Psoas muscle (tissue), 8 donors: ENCODE data around the gene SH3GL3. TPM values are rescaled to one million over a fixed set of nuclear protein-coding genes. Genes with fewer than 3 reads are reported as not detected.

Source experiments
- ATAC-seq, 4 donors: fragments of 200-7000 bp; cut with Tn5 transposase; one replicate each; pipeline ENCODE4 v1.9.1; 2020; ENCODE audit warnings: moderate library complexity in 3 of 4, mild to moderate bottlenecking in 2 of 4
- DNase-seq, 2 donors: peaks; one replicate each; pipeline ENCODE4 v3.0.0-alpha.2; 2020
- H3K27ac ChIP-seq: fragments of 200-600 bp; one replicate; pipeline ENCODE4 v1.8.0; 2022
- H3K27me3 ChIP-seq, 3 donors: fragments of 200-600 bp in 1 of 3; one replicate each; pipeline versions ENCODE4 v1.6.1 to v1.8.0; 2013 to 2022; ENCODE audit warnings: low read length in 2 of 3, mild to moderate bottlenecking in 2 of 3, moderate library complexity in 1 of 3; ENCODE audit not compliant: insufficient read depth in 3 of 3
- H3K36me3 ChIP-seq, 2 donors: fragments of 200-600 bp in 1 of 2; one replicate each; pipeline versions ENCODE4 v1.6.1 to v1.8.0; 2013 to 2022; ENCODE audit warnings: low read depth in 1 of 2, mild to moderate bottlenecking in 1 of 2, moderate library complexity in 1 of 2; ENCODE audit not compliant: insufficient read depth in 1 of 2
- H3K4me1 ChIP-seq: fragments of 200-600 bp; one replicate; pipeline ENCODE4 v1.8.0; 2022
- H3K4me3 ChIP-seq: fragments of 200-600 bp; one replicate; pipeline ENCODE4 v1.8.0; 2022; ENCODE audit warnings: mild to moderate bottlenecking
- H3K9me3 ChIP-seq: fragments of 200-600 bp; one replicate; pipeline ENCODE4 v1.8.0; 2022
- WGBS, 3 donors: extraction: QIAGEN DNeasy Blood & Tissue Kit; methylation state at CpG; one replicate each; pipeline versions ENCODE4 v1.1.6 to v1.1.7; 2013; 5-methylcytosine and 5-hydroxymethylcytosine counted together
- intact Hi-C, 2 donors: fragments of 100-400 bp; cut with DNase I; formaldehyde crosslinking; loops; one replicate each; pipeline versions ENCODE4 v1.11.0 to v1.14.2; 2022
- long read RNA-seq, 2 donors: library from polyadenylated mRNA; unstranded; transcript quantifications; one replicate each; pipeline ENCODE4 v2.0.0, GENCODE V29; 2021
- polyA plus RNA-seq, 3 donors: library from polyadenylated mRNA; stranded (reverse); fragments of 200-250 nt; gene quantifications; one replicate each; pipeline ENCODE4 v1.2.3, GENCODE V29; 2013
- total RNA-seq, 4 donors: library from RNA; stranded (reverse); fragmentation: NEBNext Ultra II Directional in 2 of 4; extraction: Animal tissue kit (Norgen Biotek cat#: 25700) in 2 of 4; gene quantifications; one replicate each; pipeline versions ENCODE4 v1.2.1 to v1.2.4, GENCODE V29; 2021 to 2023
- TF ChIP-seq, protein P1 (sequence below): fragments of 200-600 bp; IDR thresholded peaks from one replicate; pipeline ENCODE4 v1.8.0; 2022; ENCODE audit warnings: antibody characterized with exemption
- donor health status: healthy with polysubstance abuse.
- donor health status: DM: no; HTN: no; CAD: no; lungs with moderate emphysema.
- donor health status: Bipolar disorder and iron deficiency.
- donor health status: healthy.
- donor health status: DM: yes; HTN: yes; CAD: no.
- donor health status: DM: no; HTN: no; CAD: no.
- donor health status: DM: no; HTN: no; CAD: no.
- donor health status: DM: yes; HTN: yes; CAD: no.

The SH3GL3 gene, protein sequence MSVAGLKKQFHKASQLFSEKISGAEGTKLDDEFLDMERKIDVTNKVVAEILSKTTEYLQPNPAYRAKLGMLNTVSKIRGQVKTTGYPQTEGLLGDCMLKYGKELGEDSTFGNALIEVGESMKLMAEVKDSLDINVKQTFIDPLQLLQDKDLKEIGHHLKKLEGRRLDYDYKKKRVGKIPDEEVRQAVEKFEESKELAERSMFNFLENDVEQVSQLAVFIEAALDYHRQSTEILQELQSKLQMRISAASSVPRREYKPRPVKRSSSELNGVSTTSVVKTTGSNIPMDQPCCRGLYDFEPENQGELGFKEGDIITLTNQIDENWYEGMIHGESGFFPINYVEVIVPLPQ
- total RNA-seq: not detected
- under 1 TPM in 1 of 3 donors, not detected in 2; 0.05 TPM for polyA plus RNA-seq
- long read RNA-seq, donor 1: 0 reads
- long read RNA-seq, donor 2: 0 reads

DNA sequence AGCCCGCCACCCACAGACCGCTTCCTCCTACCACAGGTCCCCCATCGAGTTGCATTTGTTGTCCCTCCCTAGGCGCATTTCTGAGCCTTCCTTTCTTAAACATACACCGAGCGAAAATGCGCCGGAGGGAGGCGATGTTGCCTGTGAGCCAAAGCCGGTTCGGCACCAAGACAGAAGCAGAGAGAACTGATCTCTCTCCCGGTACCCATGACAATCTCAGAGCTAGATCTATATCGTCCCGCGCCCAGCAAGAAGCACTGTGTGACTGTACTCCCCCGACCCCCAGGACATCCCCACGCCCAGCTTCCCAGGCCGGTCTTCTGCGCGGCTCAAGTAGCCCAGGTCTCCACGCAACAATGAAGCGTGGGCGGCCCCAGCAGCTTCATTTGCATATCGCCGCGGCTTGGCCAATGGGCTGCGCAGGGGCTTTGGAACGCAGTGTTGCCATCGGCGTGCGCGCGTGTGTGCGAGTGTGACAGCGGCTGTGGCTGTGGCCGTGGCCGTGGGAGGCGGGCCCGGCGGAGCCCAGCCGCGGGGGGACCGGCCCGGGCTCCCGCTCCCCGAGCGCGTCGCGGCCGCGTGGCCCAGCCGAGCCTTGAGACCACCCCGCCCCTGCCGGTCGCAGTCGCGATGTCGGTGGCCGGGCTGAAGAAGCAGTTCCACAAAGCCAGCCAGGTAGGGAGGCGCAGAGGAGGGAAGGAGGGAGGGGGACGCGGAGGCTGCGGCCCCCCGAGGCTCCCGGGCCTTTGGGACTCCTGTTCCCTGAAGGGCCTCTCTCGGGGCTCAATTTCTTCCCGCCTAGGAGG, at the start of gene SH3GL3:
Gene SH3GL3 (plus strand): TSS at position 438 of the 806 bp plus-strand sequence. CDS start 193 bp downstream, at position 631.
- Histone ChIP-seq H3K27me3 (peaks cover 0 to 29% (median 2%) of the 10 kb centered on the region in 3 donors), H3K36me3 (no peaks in the 10 kb centered on the region), H3K27ac (no peak within 1 kb of the TSS), H3K4me1 (no peaks in the 10 kb centered on the region), H3K4me3 (peak within 1 kb of the TSS; percentile 59), H3K9me3 (no peaks in the 10 kb centered on the region)
- DNase-seq (peak; percentile 79 to 84), ATAC-seq (peak; percentile 81 to 98 (median 93))
- TF ChIP-seq, protein P1, sequence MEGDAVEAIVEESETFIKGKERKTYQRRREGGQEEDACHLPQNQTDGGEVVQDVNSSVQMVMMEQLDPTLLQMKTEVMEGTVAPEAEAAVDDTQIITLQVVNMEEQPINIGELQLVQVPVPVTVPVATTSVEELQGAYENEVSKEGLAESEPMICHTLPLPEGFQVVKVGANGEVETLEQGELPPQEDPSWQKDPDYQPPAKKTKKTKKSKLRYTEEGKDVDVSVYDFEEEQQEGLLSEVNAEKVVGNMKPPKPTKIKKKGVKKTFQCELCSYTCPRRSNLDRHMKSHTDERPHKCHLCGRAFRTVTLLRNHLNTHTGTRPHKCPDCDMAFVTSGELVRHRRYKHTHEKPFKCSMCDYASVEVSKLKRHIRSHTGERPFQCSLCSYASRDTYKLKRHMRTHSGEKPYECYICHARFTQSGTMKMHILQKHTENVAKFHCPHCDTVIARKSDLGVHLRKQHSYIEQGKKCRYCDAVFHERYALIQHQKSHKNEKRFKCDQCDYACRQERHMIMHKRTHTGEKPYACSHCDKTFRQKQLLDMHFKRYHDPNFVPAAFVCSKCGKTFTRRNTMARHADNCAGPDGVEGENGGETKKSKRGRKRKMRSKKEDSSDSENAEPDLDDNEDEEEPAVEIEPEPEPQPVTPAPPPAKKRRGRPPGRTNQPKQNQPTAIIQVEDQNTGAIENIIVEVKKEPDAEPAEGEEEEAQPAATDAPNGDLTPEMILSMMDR: no peak
- 1% methylated on average over 61 to 68 of the region's 68 CpGs for WGBS, 3 donors
- intact Hi-C loops: no loop called here

DNA sequence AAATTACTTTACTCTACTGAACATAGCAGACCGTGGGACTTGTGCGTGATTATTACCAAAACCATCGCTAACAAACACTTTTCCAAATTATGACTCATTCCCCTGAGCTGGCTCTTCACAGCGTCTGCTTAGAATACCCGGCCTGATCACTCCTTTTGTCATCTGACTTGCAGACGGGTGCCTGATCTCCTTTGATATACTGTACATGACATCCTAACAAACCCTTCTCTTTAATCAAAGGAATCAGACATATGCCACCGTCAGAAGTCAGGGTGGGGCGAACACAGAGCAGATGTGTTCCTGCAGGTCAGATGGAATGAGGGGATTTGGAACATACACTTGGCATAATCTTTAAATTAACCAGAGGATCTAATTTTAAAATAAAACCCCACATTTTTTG, 48.5 kb upstream of the SH3GL3 start:
- intact Hi-C loops: no loop called here
- Histone ChIP-seq H3K4me1 (no peaks in the 10 kb centered on the region), H3K27me3 (peaks cover 0 to 6% (median 6%) of the 10 kb centered on the region in 3 donors)

GRCh38 chr15:83404121-83404520, 43.0 kb upstream of the SH3GL3 start:
- Histone ChIP-seq H3K4me1 (no peaks in the 10 kb centered on the region), H3K27me3 (peaks cover 0 to 6% (median 3%) of the 10 kb centered on the region in 3 donors), H3K9me3 (no peaks in the 10 kb centered on the region), H3K36me3 (no peaks in the 10 kb centered on the region), H3K4me3 (no peak overlapping the region), H3K27ac (no peak overlapping the region)
- DNase-seq: no peak
- no peak for ATAC-seq
- intact Hi-C loops: no loop called here
- 31 to 39% (median 33%) methylated on average over 3 of the region's 3 CpGs for WGBS, 3 donors
- TF ChIP-seq, protein P1: no peak

More for the DNA sequence above, 48.5 kb upstream of the SH3GL3 start:
- no peak for DNase-seq
- TF ChIP-seq, protein P1: no peak
- no peak overlapping the region for H3K27ac ChIP-seq
- no peak for ATAC-seq
- WGBS, 3 donors: 28 to 49% (median 35%) methylated on average over 8 of the region's 8 CpGs
- H3K9me3 ChIP-seq: no peaks in the 10 kb centered on the region
- H3K4me3 ChIP-seq: no peak overlapping the region
- no peaks in the 10 kb centered on the region for H3K36me3 ChIP-seq

GRCh38 chr15:83410532-83410931, 36.6 kb upstream of the SH3GL3 start:
- TF ChIP-seq, protein P1: no peak
- Histone ChIP-seq H3K27me3 (peaks cover 2 to 6% (median 2%) of the 10 kb centered on the region in 3 donors), H3K9me3 (no peaks in the 10 kb centered on the region), H3K27ac (no peak overlapping the region), H3K36me3 (no peaks in the 10 kb centered on the region), H3K4me3 (no peak overlapping the region), H3K4me1 (no peaks in the 10 kb centered on the region)
- 70 to 87% (median 82%) methylated on average over 6 of the region's 6 CpGs for WGBS, 3 donors
- DNase-seq (no peak), ATAC-seq (no peak)
- intact Hi-C loops: no loop called here
